HFF-Myc (cell line): ENCODE measurements around the gene RPS6KA1.

Experiments
- DNase-seq: peaks from one replicate; pipeline ENCODE4 v3.0.0-alpha.2; 2011; ENCODE audit warnings: low read depth; ENCODE audit errors: extremely low read depth
- H3K4me3 ChIP-seq: replicated peaks from 2 replicates; pipeline ENCODE4 v1.5.1; 2011; ENCODE audit warnings: low read depth, mild to moderate bottlenecking, control low read depth, low read length
- TF ChIP-seq, protein P1 (sequence below): IDR thresholded peaks from 2 replicates; pipeline ENCODE4 v1.5.1; 2012; ENCODE audit warnings: mild to moderate bottlenecking, low read depth, low read length, control low read depth; ENCODE audit errors: missing control alignments

RPS6KA1 gene

DNA sequence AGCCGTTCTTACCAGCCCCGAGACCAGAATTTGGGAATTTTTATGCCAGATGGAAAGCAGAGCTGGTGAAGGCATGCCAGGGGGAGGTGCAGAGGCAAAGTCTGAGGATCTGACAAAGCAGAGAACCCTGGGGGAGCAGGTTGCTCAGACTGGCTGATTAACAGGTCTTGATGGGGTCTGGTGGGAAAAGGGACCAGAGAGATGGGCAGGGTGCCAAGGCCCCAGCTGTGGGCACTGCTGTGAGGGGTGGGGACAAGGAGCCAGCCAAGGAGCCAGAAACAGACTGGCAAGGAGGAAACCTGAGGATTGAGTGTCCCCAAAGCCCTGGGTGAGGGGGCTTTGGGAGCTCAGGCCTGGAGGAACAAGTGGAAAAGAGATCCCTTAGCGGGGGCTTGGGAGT is 21.4 kb downstream of the RPS6KA1 start:
- H3K4me3 ChIP-seq: no peak overlapping the region
- no peak for DNase-seq
- TF ChIP-seq, protein P1, sequence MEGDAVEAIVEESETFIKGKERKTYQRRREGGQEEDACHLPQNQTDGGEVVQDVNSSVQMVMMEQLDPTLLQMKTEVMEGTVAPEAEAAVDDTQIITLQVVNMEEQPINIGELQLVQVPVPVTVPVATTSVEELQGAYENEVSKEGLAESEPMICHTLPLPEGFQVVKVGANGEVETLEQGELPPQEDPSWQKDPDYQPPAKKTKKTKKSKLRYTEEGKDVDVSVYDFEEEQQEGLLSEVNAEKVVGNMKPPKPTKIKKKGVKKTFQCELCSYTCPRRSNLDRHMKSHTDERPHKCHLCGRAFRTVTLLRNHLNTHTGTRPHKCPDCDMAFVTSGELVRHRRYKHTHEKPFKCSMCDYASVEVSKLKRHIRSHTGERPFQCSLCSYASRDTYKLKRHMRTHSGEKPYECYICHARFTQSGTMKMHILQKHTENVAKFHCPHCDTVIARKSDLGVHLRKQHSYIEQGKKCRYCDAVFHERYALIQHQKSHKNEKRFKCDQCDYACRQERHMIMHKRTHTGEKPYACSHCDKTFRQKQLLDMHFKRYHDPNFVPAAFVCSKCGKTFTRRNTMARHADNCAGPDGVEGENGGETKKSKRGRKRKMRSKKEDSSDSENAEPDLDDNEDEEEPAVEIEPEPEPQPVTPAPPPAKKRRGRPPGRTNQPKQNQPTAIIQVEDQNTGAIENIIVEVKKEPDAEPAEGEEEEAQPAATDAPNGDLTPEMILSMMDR: no peak

DNA sequence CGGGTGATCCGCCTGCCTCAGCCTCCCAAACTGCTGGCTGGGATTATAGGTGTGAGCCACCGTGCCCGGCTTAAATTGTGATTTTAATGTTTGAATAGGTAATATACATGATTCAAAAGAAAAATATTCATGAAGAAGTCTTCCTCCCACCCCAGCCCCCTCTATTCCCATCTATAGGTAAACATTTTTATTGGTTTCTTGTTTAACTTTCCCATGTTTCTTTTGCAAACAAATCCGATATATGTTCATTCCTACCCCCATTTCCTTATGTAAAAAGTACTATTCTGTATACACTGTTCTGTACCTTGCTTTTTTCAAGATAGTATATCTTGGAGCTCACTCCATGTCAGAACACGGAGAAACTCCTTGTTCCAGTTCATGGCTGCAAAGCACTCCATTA is 23.2 kb downstream of the RPS6KA1 start:
- no peak for DNase-seq
- no peak overlapping the region for H3K4me3 ChIP-seq
- TF ChIP-seq, protein P1: no peak

DNA sequence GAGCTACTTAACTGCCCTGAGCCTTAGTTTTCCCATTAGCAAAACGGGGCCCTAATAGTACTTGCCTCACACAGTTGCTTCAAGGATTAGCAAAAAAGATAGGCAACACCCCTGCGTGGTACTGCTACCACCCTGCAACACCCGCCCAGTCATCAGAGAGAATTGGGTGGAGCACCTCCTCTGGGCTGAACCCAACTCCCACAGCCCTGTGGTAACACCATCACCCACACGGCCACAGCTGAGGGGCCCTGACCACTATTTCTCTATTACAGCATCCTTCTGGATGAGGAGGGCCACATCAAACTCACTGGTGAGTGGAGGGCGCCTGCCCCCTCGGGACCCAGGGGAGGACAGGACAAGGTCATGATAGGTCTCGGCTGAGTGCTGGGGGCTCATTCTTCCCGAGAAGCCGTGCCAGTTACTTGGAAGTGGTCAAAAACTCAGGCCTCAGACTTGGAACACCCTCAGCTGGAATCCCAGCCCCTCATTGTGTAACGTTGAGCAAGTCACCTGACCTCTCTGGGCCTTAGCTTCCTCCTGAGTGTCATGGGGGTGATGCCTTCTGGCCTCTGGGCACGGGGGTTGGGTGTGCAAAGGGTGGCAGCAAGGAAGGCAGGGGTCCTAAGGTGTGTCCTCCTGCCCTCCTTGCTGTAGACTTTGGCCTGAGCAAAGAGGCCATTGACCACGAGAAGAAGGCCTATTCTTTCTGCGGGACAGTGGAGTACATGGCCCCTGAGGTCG is 24.6 kb downstream of the RPS6KA1 start:
- TF ChIP-seq, protein P1: no peak
- no peak for DNase-seq
- H3K4me3 ChIP-seq: no peak overlapping the region

DNA sequence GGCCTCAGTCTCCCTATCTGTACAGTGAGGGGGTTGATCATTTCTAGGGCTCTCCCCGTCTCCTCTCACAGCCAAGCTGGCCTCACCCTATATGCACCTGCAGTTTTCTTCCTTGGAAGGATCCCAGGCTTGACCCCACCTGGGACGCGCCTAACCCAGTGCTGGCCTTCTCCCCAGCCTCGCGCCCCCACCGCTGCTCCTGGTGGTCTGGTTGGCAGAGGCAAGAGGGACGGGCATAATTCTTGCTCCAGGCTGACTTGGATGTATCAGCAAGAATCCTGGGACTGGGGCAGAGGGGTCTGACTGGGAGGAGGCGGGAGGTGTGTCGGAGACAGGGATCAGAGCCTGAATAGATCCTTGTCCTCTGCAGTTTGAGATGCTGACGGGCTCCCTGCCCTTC is 25.2 kb downstream of the RPS6KA1 start:
- no peak for DNase-seq
- TF ChIP-seq, protein P1: no peak
- H3K4me3 ChIP-seq: no peak overlapping the region

DNA sequence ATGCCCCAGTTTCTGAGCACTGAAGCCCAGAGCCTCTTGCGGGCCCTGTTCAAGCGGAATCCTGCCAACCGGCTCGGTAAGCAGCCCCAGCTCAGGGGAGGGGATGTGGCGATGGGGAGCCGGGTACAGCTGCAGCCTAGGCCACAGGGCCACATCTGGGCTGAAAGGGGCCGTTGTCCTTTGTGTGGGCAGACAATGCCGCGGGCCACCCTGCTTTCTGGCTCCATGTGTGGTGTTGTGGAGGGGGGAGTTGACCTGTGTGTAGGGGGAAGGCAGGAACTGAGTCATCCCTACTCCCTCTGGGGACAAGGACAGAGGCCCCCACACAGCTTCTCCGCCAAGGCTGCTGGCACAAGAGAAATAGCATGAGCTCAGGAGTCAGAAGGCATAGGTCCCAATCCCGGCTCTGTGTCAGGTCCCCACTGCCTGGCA is 26.0 kb downstream of the RPS6KA1 start:
- DNase-seq: no peak
- TF ChIP-seq, protein P1: no peak
- H3K4me3 ChIP-seq: no peak overlapping the region

DNA sequence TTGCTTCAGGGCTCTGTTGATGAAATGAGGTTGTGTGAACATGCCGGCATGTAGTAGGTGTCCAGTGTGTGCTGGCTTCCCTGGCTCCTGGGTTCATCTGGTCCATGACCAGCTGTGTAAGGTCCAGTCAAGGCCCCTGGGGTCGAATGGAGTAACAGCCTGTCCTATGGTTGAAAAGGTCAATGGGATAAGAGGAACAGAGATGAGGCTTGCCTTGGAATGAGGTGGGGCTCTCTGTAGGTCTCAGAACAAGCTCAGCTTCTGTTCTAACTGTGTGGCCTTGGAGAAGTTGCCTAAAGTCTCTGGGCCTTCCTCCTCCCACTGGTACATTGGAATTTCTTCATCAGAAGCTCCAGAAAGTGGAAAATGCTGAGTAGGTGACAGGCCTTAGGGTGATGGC is 26.6 kb downstream of the RPS6KA1 start:
- DNase-seq: no peak
- H3K4me3 ChIP-seq: no peak overlapping the region

More for the DNA sequence above, 26.6 kb downstream of the RPS6KA1 start:
- TF ChIP-seq, protein P1: no peak
